HEK293 (cell line): ENCODE results near the gene EGR4.

Experiments used
- CTCF ChIA-PET: fragments of 350-600 bp; formaldehyde crosslinking; extraction: SDS; loops from one replicate; lab custom pipeline; 2021; ENCODE audit warnings: antibody characterized with exemption; lab: Yijun Ruan, JAX
- POLR2A ChIA-PET: fragments of 300-600 bp; formaldehyde crosslinking; extraction: SDS; loops from one replicate; lab custom pipeline; 2020; ENCODE audit warnings: antibody characterized with exemption, inconsistent platforms; lab: Yijun Ruan, JAX
- H3K27ac ChIP-seq: fragments of 200-500 bp; sonication (Bioruptor generic); 2 replicates; pipeline ENCODE4 v1.5.1; 2014; ENCODE audit warnings: low read depth, low read length, control low read depth, inconsistent platforms; ENCODE audit errors: extremely low read depth
- H3K36me3 ChIP-seq, 2 experiments: fragments of 200-500 bp in 1 of 2; sonication (Bioruptor generic) in 1 of 2; 1 replicate in 1 of 2; 2 replicates in 1 of 2; pipeline ENCODE4 v1.5.1; 2014 to 2017; ENCODE audit warnings: inconsistent platforms in 2 of 2, low read length in 2 of 2; ENCODE audit not compliant: control insufficient read depth in 2 of 2, insufficient read depth in 1 of 2
- H3K4me1 ChIP-seq: fragments of 200-500 bp; sonication (Bioruptor generic); 2 replicates; pipeline ENCODE4 v1.5.1; 2014; ENCODE audit warnings: mild to moderate bottlenecking, low read length, inconsistent platforms; ENCODE audit not compliant: control insufficient read depth, insufficient read depth
- H3K4me3 ChIP-seq: 2 replicates; pipeline ENCODE4 v1.5.1; 2011; ENCODE audit warnings: low read depth, mild to moderate bottlenecking, control low read depth, low read length, moderate library complexity
- H3K9me3 ChIP-seq: fragments of 200-500 bp; sonication (Bioruptor generic); 2 replicates; pipeline ENCODE4 v1.5.1; 2014; ENCODE audit warnings: low read depth, low read length, inconsistent platforms; ENCODE audit not compliant: control insufficient read depth, insufficient read depth
- EGR2 ChIP-seq: fragments of 450-650 bp; formaldehyde crosslinking; IDR thresholded peaks from 2 replicates; pipeline ENCODE4 v1.5.1; 2016; ENCODE audit warnings: low read depth, missing biosample characterization, missing genetic modification characterization
- GLIS1 ChIP-seq: fragments of 450-650 bp; formaldehyde crosslinking; IDR thresholded peaks from 2 replicates; pipeline ENCODE4 v1.5.1; 2016; ENCODE audit warnings: missing biosample characterization, missing genetic modification characterization
- GLIS2 ChIP-seq: fragments of 450-650 bp; formaldehyde crosslinking; IDR thresholded peaks from 2 replicates; pipeline ENCODE4 v1.5.1; 2016; ENCODE audit warnings: missing biosample characterization, missing genetic modification characterization
- HOXD13 ChIP-seq: sonication (generic); formaldehyde crosslinking; IDR thresholded peaks from 2 replicates; pipeline ENCODE4 v1.8.0; 2022; ENCODE audit warnings: missing genetic modification reagents, borderline replicate concordance
- IKZF3 ChIP-seq: fragments of 450-650 bp; IDR thresholded peaks from 2 replicates; pipeline ENCODE4 v1.5.0; 2018; ENCODE audit warnings: missing biosample characterization, mild to moderate bottlenecking, missing genetic modification characterization, moderate library complexity
- SCRT2 ChIP-seq: fragments of 450-650 bp; formaldehyde crosslinking; IDR thresholded peaks from 2 replicates; pipeline ENCODE4 v1.5.1; 2016; ENCODE audit warnings: missing biosample characterization, missing genetic modification characterization
- TRIM28 ChIP-seq: IDR thresholded peaks from 2 replicates; pipeline ENCODE4 v1.6.1; 2011; ENCODE audit warnings: low read length, control low read depth, borderline replicate concordance
- ZBTB20 ChIP-seq: fragments of 450-650 bp; formaldehyde crosslinking; IDR thresholded peaks from 2 replicates; pipeline ENCODE4 v1.5.1; 2016; ENCODE audit warnings: missing biosample characterization, missing genetic modification characterization
- ZEB2 ChIP-seq: fragments of 450-650 bp; formaldehyde crosslinking; IDR thresholded peaks from 2 replicates; pipeline ENCODE4 v1.5.1; 2016; ENCODE audit warnings: missing biosample characterization, missing genetic modification characterization
- ZFHX2 ChIP-seq: fragments of 450-650 bp; formaldehyde crosslinking; conservative IDR thresholded peaks from 2 replicates; pipeline ENCODE4 v1.5.1; 2016; ENCODE audit warnings: missing biosample characterization, missing genetic modification characterization
- ZFP69B ChIP-seq: fragments of 450-650 bp; formaldehyde crosslinking; IDR thresholded peaks from 2 replicates; pipeline ENCODE4 v1.5.1; 2016; ENCODE audit warnings: missing biosample characterization, missing genetic modification characterization
- ZIC2 ChIP-seq: fragments of 450-650 bp; formaldehyde crosslinking; IDR thresholded peaks from 2 replicates; pipeline ENCODE4 v1.5.1; 2016; ENCODE audit warnings: missing biosample characterization, missing genetic modification characterization
- ZNF23 ChIP-seq: fragments of 450-650 bp; formaldehyde crosslinking; IDR thresholded peaks from 2 replicates; pipeline ENCODE4 v1.5.1; 2016; ENCODE audit warnings: missing biosample characterization, missing genetic modification characterization, borderline replicate concordance
- ZNF239 ChIP-seq: fragments of 450-650 bp; formaldehyde crosslinking; IDR thresholded peaks from 2 replicates; pipeline ENCODE4 v1.5.1; 2016; ENCODE audit warnings: missing biosample characterization, missing genetic modification characterization
- ZNF692 ChIP-seq: fragments of 450-650 bp; formaldehyde crosslinking; IDR thresholded peaks from 2 replicates; pipeline ENCODE4 v1.5.1; 2016; ENCODE audit warnings: missing biosample characterization, missing genetic modification characterization
- ZNF777 ChIP-seq: fragments of 450-650 bp; formaldehyde crosslinking; IDR thresholded peaks from 2 replicates; pipeline ENCODE4 v1.5.1; 2017; ENCODE audit warnings: missing biosample characterization, missing genetic modification characterization, borderline replicate concordance
- ZNF843 ChIP-seq: fragments of 450-650 bp; formaldehyde crosslinking; IDR thresholded peaks from 2 replicates; pipeline ENCODE4 v1.5.1; 2016; ENCODE audit warnings: missing biosample characterization, missing genetic modification characterization
- ZSCAN23 ChIP-seq: fragments of 450-650 bp; formaldehyde crosslinking; IDR thresholded peaks from 2 replicates; pipeline ENCODE4 v1.5.1; 2016; ENCODE audit warnings: missing biosample characterization, missing genetic modification characterization
- TF ChIP-seq, protein P1 (sequence below): fragments of 450-650 bp; formaldehyde crosslinking; optimal IDR thresholded peaks from 2 replicates; pipeline ENCODE3; 2016; ENCODE audit warnings: missing biosample characterization, mild to moderate bottlenecking, missing genetic modification characterization
- TF ChIP-seq, protein P2 (sequence below): fragments of 450-650 bp; formaldehyde crosslinking; IDR thresholded peaks from 2 replicates; pipeline ENCODE4 v1.5.1; 2016; ENCODE audit warnings: missing biosample characterization, missing genetic modification characterization

Gene EGR4

GRCh38 chr2:73295751-73296400, 2.5 kb upstream of the EGR4 start:
- peaks cover 4% of the 10 kb centered on the region; the same call in 1 of the 2 replicates for H3K4me1 ChIP-seq
- no peaks in the 10 kb centered on the region for H3K36me3 ChIP-seq
- H3K27ac ChIP-seq = no peak overlapping the region
- H3K4me3 ChIP-seq = no peak overlapping the region
- ChIA-PET POLR2A (no interaction called here), CTCF (no interaction called here)
- H3K9me3 ChIP-seq = no peaks in the 10 kb centered on the region
- TF ChIP-seq EGR2 (tag by site-specific recombination) = peak; percentile 54; the same call in 1 of the 2 replicates
- TF ChIP-seq ZIC2 (tag by site-specific recombination) = 0 out of 2 replicates have a peak, but pooled peaks have one; percentile 29
- TF ChIP-seq ZFHX2 (tag by site-specific recombination) = peak; percentile 64
- no peak for TF ChIP-seq ZSCAN23 (tag by site-specific recombination)

DNA sequence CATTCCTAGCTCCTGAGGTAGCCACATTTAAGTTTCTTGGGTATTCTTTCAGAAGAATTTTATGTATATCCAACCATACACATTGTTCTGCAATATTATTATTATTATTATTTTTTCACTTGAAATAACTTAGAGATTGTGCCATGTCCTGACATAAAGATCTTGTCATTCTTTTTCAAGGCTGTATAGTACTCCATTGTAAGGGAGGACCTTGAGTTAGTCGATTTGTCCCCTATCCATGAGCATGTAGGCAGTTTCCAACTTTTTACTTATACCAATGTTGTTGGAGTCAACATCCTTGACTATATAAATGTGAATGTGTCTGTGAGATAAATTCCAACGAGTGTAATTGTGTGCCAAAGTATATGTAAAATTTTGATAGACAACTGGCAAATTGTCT, 891 bp upstream of the EGR4 start:
- TF ChIP-seq IKZF3 (tag by site-specific recombination) (no peak), ZEB2 (tag by site-specific recombination) (no peak), ZNF239 (tag by site-specific recombination) (no peak), ZNF692 (tag by site-specific recombination) (no peak), ZFP69B (tag by site-specific recombination) (no peak), ZNF23 (no peak), HOXD13 (CRISPR knock-in tag) (no peak), GLIS1 (tag by site-specific recombination) (no peak), ZFHX2 (tag by site-specific recombination) (no peak)
- Histone ChIP-seq H3K4me1 (peaks cover 4% of the 10 kb centered on the region; the same call in 1 of the 2 replicates), H3K9me3 (no peaks in the 10 kb centered on the region), H3K36me3 (no peaks in the 10 kb centered on the region), H3K4me3 (no peak overlapping the region), H3K27ac (no peak overlapping the region)
- POLR2A ChIA-PET = no interaction called here
- CTCF ChIA-PET = interaction anchor here (0.5 to 1.3 kb wide), 2 partner anchors 15 to 486 kb away, joined by 4 read pairs; no protein-coding TSS in a partner anchor

GRCh38 chr2:73292906-73293533, 328 bp downstream of the EGR4 start:
- H3K27ac ChIP-seq = no peak overlapping the region
- TF ChIP-seq ZBTB20 (tag by site-specific recombination) (peak; percentile 25; the same call in 1 of the 2 replicates), ZNF777 (tag by site-specific recombination) (0 out of 2 replicates have a peak, but pooled peaks have one; percentile 23), TRIM28 (no peak), SCRT2 (tag by site-specific recombination) (peak; percentile 21; the same call in 1 of the 2 replicates), GLIS2 (peak; percentile 56), ZNF843 (tag by site-specific recombination) (no peak)
- TF ChIP-seq, protein P1, sequence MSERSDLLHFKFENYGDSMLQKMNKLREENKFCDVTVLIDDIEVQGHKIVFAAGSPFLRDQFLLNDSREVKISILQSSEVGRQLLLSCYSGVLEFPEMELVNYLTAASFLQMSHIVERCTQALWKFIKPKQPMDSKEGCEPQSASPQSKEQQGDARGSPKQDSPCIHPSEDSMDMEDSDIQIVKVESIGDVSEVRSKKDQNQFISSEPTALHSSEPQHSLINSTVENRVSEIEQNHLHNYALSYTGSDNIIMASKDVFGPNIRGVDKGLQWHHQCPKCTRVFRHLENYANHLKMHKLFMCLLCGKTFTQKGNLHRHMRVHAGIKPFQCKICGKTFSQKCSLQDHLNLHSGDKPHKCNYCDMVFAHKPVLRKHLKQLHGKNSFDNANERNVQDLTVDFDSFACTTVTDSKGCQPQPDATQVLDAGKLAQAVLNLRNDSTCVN (tag by site-specific recombination) = peak; percentile 44
- TF ChIP-seq, protein P2, sequence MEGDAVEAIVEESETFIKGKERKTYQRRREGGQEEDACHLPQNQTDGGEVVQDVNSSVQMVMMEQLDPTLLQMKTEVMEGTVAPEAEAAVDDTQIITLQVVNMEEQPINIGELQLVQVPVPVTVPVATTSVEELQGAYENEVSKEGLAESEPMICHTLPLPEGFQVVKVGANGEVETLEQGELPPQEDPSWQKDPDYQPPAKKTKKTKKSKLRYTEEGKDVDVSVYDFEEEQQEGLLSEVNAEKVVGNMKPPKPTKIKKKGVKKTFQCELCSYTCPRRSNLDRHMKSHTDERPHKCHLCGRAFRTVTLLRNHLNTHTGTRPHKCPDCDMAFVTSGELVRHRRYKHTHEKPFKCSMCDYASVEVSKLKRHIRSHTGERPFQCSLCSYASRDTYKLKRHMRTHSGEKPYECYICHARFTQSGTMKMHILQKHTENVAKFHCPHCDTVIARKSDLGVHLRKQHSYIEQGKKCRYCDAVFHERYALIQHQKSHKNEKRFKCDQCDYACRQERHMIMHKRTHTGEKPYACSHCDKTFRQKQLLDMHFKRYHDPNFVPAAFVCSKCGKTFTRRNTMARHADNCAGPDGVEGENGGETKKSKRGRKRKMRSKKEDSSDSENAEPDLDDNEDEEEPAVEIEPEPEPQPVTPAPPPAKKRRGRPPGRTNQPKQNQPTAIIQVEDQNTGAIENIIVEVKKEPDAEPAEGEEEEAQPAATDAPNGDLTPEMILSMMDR = peak; percentile 13; the same call in 1 of the 2 replicates
- H3K36me3 ChIP-seq = no peaks in the 10 kb centered on the region
- no peaks in the 10 kb centered on the region for H3K9me3 ChIP-seq
- peak overlapping the region; percentile 37 for H3K4me3 ChIP-seq
- ChIA-PET POLR2A (no interaction called here), CTCF (interaction anchor here (1.5 kb wide), 1 partner anchor 22 kb away, joined by 3 read pairs; no protein-coding TSS in a partner anchor)
- peaks cover 4% of the 10 kb centered on the region; the same call in 1 of the 2 replicates for H3K4me1 ChIP-seq
